Hepatocyte (in vitro differentiated cells): ENCODE results near the gene PERCC1.

ENCODE experiments used
- CTCF ChIP-seq: fragments of 200-600 bp; sonication (generic); IDR thresholded peaks from 2 replicates; pipeline ENCODE4 v1.5.1; 2016; ENCODE audit warnings: antibody characterized with exemption, mild to moderate bottlenecking; ENCODE audit not compliant: poor library complexity
- EZH2 ChIP-seq: fragments of 200-600 bp; sonication (generic); IDR thresholded peaks from 2 replicates; pipeline ENCODE4 v1.6.1; 2016; ENCODE audit warnings: antibody characterized with exemption, mild to moderate bottlenecking, borderline replicate concordance
- EZH2phosphoT487 ChIP-seq: fragments of 200-600 bp; sonication (generic); IDR thresholded peaks from one replicate; pipeline ENCODE4 v1.6.1; 2018; ENCODE audit warnings: antibody characterized with exemption, mild to moderate bottlenecking, low read depth, moderate library complexity; ENCODE audit not compliant: unreplicated experiment, severe bottlenecking

GRCh38 chr16:1424028-1424427 is 6.8 kb upstream of the PERCC1 start:
- no peak for TF ChIP-seq CTCF
- TF ChIP-seq EZH2: no peak
- TF ChIP-seq EZH2phosphoT487: no peak
